ENCODE measurements around the gene KIAA0825. TPM values are rescaled to one million over a fixed set of nuclear protein-coding genes. Genes with fewer than 3 reads are reported as not detected.

Gene KIAA0825
- total RNA-seq, 1 donor from 2014 or later: 5.0 TPM

DNA sequence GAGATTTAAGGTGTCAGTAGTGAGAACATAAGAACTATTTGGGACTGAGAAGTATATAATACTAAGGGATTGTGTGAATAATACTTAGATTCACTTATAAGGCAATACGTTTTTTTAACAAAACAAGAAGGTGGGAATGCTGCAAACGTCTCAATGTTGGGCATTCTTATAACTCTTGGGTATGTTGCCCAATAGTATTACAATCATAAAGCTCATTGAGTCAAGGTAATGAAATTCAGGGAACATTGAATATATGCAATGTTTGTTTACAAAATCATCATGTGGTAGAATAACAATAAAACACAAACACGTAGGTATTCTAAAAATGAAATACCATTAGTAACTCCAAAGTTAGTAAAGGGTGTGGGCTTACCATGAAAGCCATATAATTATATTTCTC is 400.7 kb downstream of the KIAA0825 start:
- Mint-ChIP-seq H3K4me1 (ENCODE audit: unreplicated experiment) (peaks cover 8% of the 10 kb centered on the region), H3K36me3 (ENCODE audit: unreplicated experiment) (no peaks in the 10 kb centered on the region), H3K4me3 (ENCODE audit: unreplicated experiment) (no peak overlapping the region), H3K9me3 (ENCODE audit: unreplicated experiment) (no peaks in the 10 kb centered on the region), H3K27me3 (ENCODE audit: unreplicated experiment) (no peaks in the 10 kb centered on the region), H3K27ac (ENCODE audit: unreplicated experiment) (no peak overlapping the region)
- TF ChIP-seq CTCF (IDR thresholded peaks at IDR 0.05): no peak
- no peak for DNase-seq (ENCODE audit: extremely low spot score, unreplicated experiment)

DNA sequence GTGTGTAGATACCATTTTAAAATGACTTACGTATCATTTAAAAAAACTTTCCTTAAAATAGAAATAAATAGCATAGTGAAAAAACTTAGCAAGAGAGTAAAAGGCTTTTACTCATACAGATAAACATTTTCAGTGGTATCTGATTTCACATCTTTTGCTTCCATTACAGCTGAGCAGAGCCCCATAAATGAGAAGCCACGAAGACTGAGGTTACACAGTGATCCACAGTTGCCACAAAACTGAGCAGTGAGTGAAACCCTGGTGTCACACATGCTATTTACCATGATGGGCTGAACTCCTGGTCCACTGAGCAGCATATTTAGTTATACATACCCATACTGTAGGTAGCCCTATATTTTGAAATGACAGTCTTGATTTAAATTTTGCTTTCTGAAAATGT is 401.2 kb downstream of the KIAA0825 start:
- DNase-seq (ENCODE audit: extremely low spot score, unreplicated experiment): no peak
- TF ChIP-seq CTCF (IDR thresholded peaks at IDR 0.05): no peak
- Mint-ChIP-seq H3K4me3 (ENCODE audit: unreplicated experiment) (no peak overlapping the region), H3K27me3 (ENCODE audit: unreplicated experiment) (no peaks in the 10 kb centered on the region), H3K9me3 (ENCODE audit: unreplicated experiment) (no peaks in the 10 kb centered on the region), H3K27ac (ENCODE audit: unreplicated experiment) (no peak overlapping the region), H3K36me3 (ENCODE audit: unreplicated experiment) (no peaks in the 10 kb centered on the region), H3K4me1 (ENCODE audit: unreplicated experiment) (peaks cover 8% of the 10 kb centered on the region)

DNA sequence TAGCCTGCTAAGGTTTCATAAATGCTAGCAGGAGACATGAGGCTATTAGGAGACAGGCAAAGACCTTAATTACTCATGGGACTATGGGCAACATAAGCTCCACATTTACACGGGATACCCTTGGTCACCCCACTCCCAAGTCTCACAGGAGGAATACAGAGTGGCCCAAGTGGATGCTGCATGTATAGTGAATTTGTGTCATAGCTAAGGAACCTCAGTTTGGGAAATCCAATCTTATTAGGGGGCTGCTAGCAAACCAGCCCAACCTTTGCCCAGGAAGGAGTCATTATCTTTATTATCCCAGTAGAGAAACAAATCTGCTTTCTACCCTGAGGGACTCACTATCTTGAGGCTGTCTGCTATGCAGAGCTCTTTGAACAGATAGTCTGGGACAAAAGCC is 405.9 kb downstream of the KIAA0825 start:
- Mint-ChIP-seq H3K27ac (ENCODE audit: unreplicated experiment) (no peak overlapping the region), H3K4me3 (ENCODE audit: unreplicated experiment) (no peak overlapping the region), H3K9me3 (ENCODE audit: unreplicated experiment) (no peaks in the 10 kb centered on the region), H3K27me3 (ENCODE audit: unreplicated experiment) (no peaks in the 10 kb centered on the region), H3K36me3 (ENCODE audit: unreplicated experiment) (no peaks in the 10 kb centered on the region), H3K4me1 (ENCODE audit: unreplicated experiment) (no peaks in the 10 kb centered on the region)
- DNase-seq (ENCODE audit: extremely low spot score, unreplicated experiment): no peak
- TF ChIP-seq CTCF (IDR thresholded peaks at IDR 0.05): no peak

DNA sequence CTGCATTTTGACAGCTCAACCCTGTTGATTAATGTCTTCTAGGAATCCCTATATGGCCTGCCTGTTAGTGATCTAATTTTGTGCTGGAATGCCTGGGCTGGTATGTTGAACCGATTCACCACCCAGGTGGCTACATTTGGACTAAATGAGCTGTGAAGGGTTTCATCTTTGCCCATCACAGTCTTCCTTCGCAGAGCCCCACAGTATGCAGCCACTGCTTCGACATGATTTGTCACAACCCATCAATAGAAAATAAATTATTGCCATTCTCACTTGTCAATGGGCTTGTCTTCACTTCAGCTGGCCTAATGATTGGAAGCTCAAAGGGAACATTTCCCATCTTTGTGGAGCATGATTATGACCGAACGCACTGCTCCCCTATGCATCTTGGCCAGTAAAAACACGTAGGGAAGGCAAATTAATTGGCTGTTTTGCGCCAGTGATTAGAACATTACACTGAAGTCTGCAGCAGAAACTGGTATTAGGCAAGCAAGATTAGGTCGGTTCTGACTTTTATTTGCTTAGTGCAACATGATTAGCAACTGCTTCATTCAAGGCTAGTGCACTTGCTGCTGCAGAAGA is 408.5 kb downstream of the KIAA0825 start:
- no peaks in the 10 kb centered on the region for H3K36me3 Mint-ChIP-seq (ENCODE audit: unreplicated experiment)
- no peak overlapping the region for H3K4me3 Mint-ChIP-seq (ENCODE audit: unreplicated experiment)
- H3K27me3 Mint-ChIP-seq (ENCODE audit: unreplicated experiment): no peaks in the 10 kb centered on the region
- TF ChIP-seq CTCF (IDR thresholded peaks at IDR 0.05): no peak
- H3K27ac Mint-ChIP-seq (ENCODE audit: unreplicated experiment): no peak overlapping the region
- no peak for DNase-seq (ENCODE audit: extremely low spot score, unreplicated experiment)
- H3K9me3 Mint-ChIP-seq (ENCODE audit: unreplicated experiment): no peaks in the 10 kb centered on the region
- H3K4me1 Mint-ChIP-seq (ENCODE audit: unreplicated experiment): no peaks in the 10 kb centered on the region

DNA sequence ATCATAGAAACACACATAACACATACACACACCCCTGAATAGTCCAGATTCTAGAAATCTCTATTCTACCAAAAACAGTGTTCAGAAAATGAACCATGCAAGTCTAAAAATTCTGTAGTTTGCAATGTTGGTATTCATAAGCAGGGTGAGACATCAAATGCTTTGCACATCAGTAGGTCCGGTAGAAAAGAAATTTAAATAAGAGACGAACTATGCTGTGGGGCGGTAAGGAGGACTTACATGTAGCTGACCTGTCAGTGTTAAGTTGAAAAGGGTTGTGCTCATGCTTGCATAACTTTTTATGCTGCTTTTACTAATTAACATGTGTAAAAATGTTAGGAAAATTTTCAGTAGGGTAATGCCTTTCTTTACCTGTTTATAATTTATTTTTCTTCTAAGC is 409.1 kb downstream of the KIAA0825 start:
- Mint-ChIP-seq H3K4me1 (ENCODE audit: unreplicated experiment) (no peaks in the 10 kb centered on the region), H3K27ac (ENCODE audit: unreplicated experiment) (no peak overlapping the region), H3K9me3 (ENCODE audit: unreplicated experiment) (no peaks in the 10 kb centered on the region), H3K27me3 (ENCODE audit: unreplicated experiment) (no peaks in the 10 kb centered on the region), H3K4me3 (ENCODE audit: unreplicated experiment) (no peak overlapping the region), H3K36me3 (ENCODE audit: unreplicated experiment) (no peaks in the 10 kb centered on the region)
- no peak for TF ChIP-seq CTCF (IDR thresholded peaks at IDR 0.05)
- no peak for DNase-seq (ENCODE audit: extremely low spot score, unreplicated experiment)

All from osteocyte (in vitro differentiated cells).